Loucy (cell line): ENCODE measurements around the gene NOC2L.

Experiments
- H2AFZ ChIP-seq: fragments of 200-600 bp; sonication (generic); 2 replicates; pipeline ENCODE4 v1.6.0; 2016; ENCODE audit warnings: antibody characterized with exemption, mild to moderate bottlenecking, low read length, moderate library complexity
- H3F3A ChIP-seq: fragments of 200-600 bp; 2 replicates; pipeline ENCODE4 v1.6.0; 2016; ENCODE audit warnings: antibody characterized with exemption, low read depth, mild to moderate bottlenecking
- H3K27me3 ChIP-seq: fragments of 200-600 bp; sonication (generic); 2 replicates; pipeline ENCODE4 v1.6.1; 2014; ENCODE audit warnings: low read length, mild to moderate bottlenecking; ENCODE audit not compliant: insufficient read depth, poor library complexity, severe bottlenecking
- H3K36me3 ChIP-seq: fragments of 200-600 bp; sonication (generic); 2 replicates; pipeline ENCODE4 v1.6.1; 2016; ENCODE audit warnings: low read length; ENCODE audit not compliant: insufficient read depth
- H3K4me1 ChIP-seq: fragments of 200-600 bp; sonication (generic); 2 replicates; pipeline ENCODE4 v1.5.1; 2014; ENCODE audit warnings: low read length, mild to moderate bottlenecking; ENCODE audit not compliant: insufficient read depth, poor library complexity, severe bottlenecking
- H3K4me2 ChIP-seq: fragments of 200-600 bp; sonication (generic); 2 replicates; pipeline ENCODE4 v1.6.0; 2014; ENCODE audit warnings: antibody characterized with exemption, low read length, low read depth, mild to moderate bottlenecking; ENCODE audit not compliant: poor library complexity, severe bottlenecking
- H3K4me3 ChIP-seq: fragments of 200-600 bp; sonication (generic); 2 replicates; pipeline ENCODE4 v1.5.1; 2014; ENCODE audit warnings: low read length, mild to moderate bottlenecking, mixed read lengths; ENCODE audit not compliant: poor library complexity, severe bottlenecking
- H3K79me2 ChIP-seq: fragments of 200-600 bp; sonication (generic); 2 replicates; pipeline ENCODE4 v1.6.1; 2014; ENCODE audit warnings: low read length; ENCODE audit not compliant: insufficient read depth
- H3K9ac ChIP-seq: fragments of 200-600 bp; sonication (generic); 2 replicates; pipeline ENCODE4 v1.6.0; 2014; ENCODE audit warnings: mild to moderate bottlenecking, low read depth, low read length, moderate library complexity; ENCODE audit not compliant: poor library complexity, severe bottlenecking
- H3K9me2 ChIP-seq: fragments of 200-600 bp; sonication (generic); replicated peaks from 2 replicates; pipeline ENCODE4 v1.6.1; 2016; ENCODE audit warnings: low read depth, low read length, mixed read lengths
- H3K9me3 ChIP-seq: fragments of 200-600 bp; sonication (generic); 2 replicates; pipeline ENCODE4 v1.6.1; 2014; ENCODE audit warnings: mild to moderate bottlenecking, antibody characterized with exemption, low read length, low read depth; ENCODE audit not compliant: insufficient read depth
- H4K20me1 ChIP-seq: fragments of 200-600 bp; sonication (generic); 2 replicates; pipeline ENCODE4 v1.6.0; 2014; ENCODE audit warnings: antibody characterized with exemption, low read length, mild to moderate bottlenecking; ENCODE audit not compliant: insufficient read depth, poor library complexity, severe bottlenecking
- CTCF ChIP-seq: fragments of 200-600 bp; sonication (generic); conservative IDR thresholded peaks from 2 replicates; pipeline ENCODE4 v1.5.1; 2014; ENCODE audit warnings: mild to moderate bottlenecking, antibody characterized with exemption, low read length
- EZH2phosphoT487 ChIP-seq: fragments of 200-600 bp; IDR thresholded peaks from 2 replicates; pipeline ENCODE4 v1.6.1; 2018; ENCODE audit warnings: antibody characterized with exemption, mild to moderate bottlenecking, moderate library complexity, borderline replicate concordance

Gene NOC2L

GRCh38 chr1:980602-981395 lies 21.7 kb upstream of the NOC2L start:
- H3K4me3 ChIP-seq = no peak overlapping the region
- TF ChIP-seq CTCF (no peak), EZH2phosphoT487 (no peak)
- no peaks in the 10 kb centered on the region for H3K27me3 ChIP-seq
- H4K20me1 ChIP-seq = no peaks in the 10 kb centered on the region
- H2AFZ ChIP-seq = no peak overlapping the region
- no peak overlapping the region for H3K9ac ChIP-seq
- peaks cover 2% of the 10 kb centered on the region for H3K4me1 ChIP-seq
- H3K4me2 ChIP-seq = no peak overlapping the region
- no peaks in the 10 kb centered on the region for H3K36me3 ChIP-seq
- H3K9me3 ChIP-seq = no peaks in the 10 kb centered on the region
- H3K9me2 ChIP-seq = no peaks in the 10 kb centered on the region
- no peaks in the 10 kb centered on the region for H3F3A ChIP-seq
- no peaks in the 10 kb centered on the region for H3K79me2 ChIP-seq

- Histone ChIP-seq H3K4me1 (peaks cover 4% of the 10 kb centered on the region), H3K4me3 (no peak overlapping the region), H3K79me2 (no peaks in the 10 kb centered on the region), H3K36me3 (no peaks in the 10 kb centered on the region), H3K9me2 (no peaks in the 10 kb centered on the region), H3F3A (no peaks in the 10 kb centered on the region), H3K4me2 (no peak overlapping the region), H3K9me3 (no peaks in the 10 kb centered on the region), H2AFZ (no peak overlapping the region), H3K27me3 (no peaks in the 10 kb centered on the region), H4K20me1 (no peaks in the 10 kb centered on the region), H3K9ac (no peak overlapping the region)
- TF ChIP-seq EZH2phosphoT487 (no peak), CTCF (no peak)
Observed at GRCh38 chr1:980137-980571, 21.1 kb upstream of the NOC2L start.

DNA sequence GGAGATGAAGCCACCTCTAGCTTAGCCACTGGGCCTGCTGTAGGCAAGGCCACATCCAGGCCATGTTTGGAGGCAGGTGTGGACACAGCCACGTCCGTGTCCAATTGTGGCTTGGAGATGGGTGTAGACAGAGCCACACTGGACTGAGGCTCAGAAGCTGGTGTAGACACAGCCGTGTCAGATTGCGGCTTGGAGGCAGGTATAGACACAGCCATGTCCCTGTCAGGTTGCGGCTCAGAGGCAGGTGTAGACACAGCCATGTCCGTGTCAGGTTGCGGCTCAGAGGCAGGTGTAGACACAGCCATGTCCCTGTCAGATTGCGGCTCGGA lies 20.7 kb upstream of the NOC2L start:
- Histone ChIP-seq H4K20me1 (no peaks in the 10 kb centered on the region), H3K36me3 (no peaks in the 10 kb centered on the region), H3F3A (no peaks in the 10 kb centered on the region), H3K9me3 (no peaks in the 10 kb centered on the region), H3K9me2 (no peaks in the 10 kb centered on the region), H3K4me2 (no peak overlapping the region), H3K4me1 (peaks cover 4% of the 10 kb centered on the region), H3K79me2 (no peaks in the 10 kb centered on the region), H3K27me3 (no peaks in the 10 kb centered on the region), H3K9ac (no peak overlapping the region), H3K4me3 (no peak overlapping the region), H2AFZ (no peak overlapping the region)
- no peak for TF ChIP-seq CTCF
- TF ChIP-seq EZH2phosphoT487 = no peak
